K562 (cell line): Measurements from ENCODE around the gene PALM3. TPM values are rescaled to one million over a fixed set of nuclear protein-coding genes. Genes with fewer than 3 reads are reported as not detected.

Experiments
- ADNP ChIP-seq: fragments of 200-800 bp; sonication (Bioruptor generic); IDR thresholded peaks from 2 replicates; pipeline ENCODE4 v1.6.1; 2016; ENCODE audit warnings: missing genetic modification characterization, missing compliant biosample characterization
- BCOR ChIP-seq: fragments of 450-650 bp; IDR thresholded peaks from 2 replicates; pipeline ENCODE4 v1.6.1; 2016
- CBFB ChIP-seq: sonication (generic); formaldehyde crosslinking; IDR thresholded peaks from 2 replicates; pipeline ENCODE4 v1.4.0; 2020; ENCODE audit warnings: mild to moderate bottlenecking, missing genetic modification reagents
- CBX1 ChIP-seq: sonication (generic); IDR thresholded peaks from 2 replicates; pipeline ENCODE4 v1.6.1; 2016; ENCODE audit warnings: antibody characterized with exemption, low read depth, mild to moderate bottlenecking
- CBX3 ChIP-seq, 2 experiments: IDR thresholded peaks; 1 replicate in 1 of 2; 2 replicates in 1 of 2; pipeline ENCODE4 v1.6.1; 2012; ENCODE audit warnings: inconsistent platforms in 2 of 2, low read length in 2 of 2, borderline replicate concordance in 1 of 2, control low read depth in 1 of 2
- DACH1 ChIP-seq: fragments of 450-650 bp; IDR thresholded peaks from 2 replicates; pipeline ENCODE4 v1.6.1; 2018; ENCODE audit not compliant: partially characterized antibody
- FOXK2 ChIP-seq, 2 experiments: fragments of 450-650 bp; IDR thresholded peaks in 1 of 2; conservative IDR thresholded peaks in 1 of 2; 2 replicates each; pipeline ENCODE4 v1.6.1; 2016; ENCODE audit warnings: low read depth in 2 of 2, mild to moderate bottlenecking in 1 of 2
- HDAC1 ChIP-seq, 2 experiments: fragments of 450-650 bp; IDR thresholded peaks; 2 replicates each; pipeline ENCODE4 v1.6.1; 2016 to 2017; ENCODE audit warnings: inconsistent platforms in 1 of 2, mild to moderate bottlenecking in 1 of 2, moderate library complexity in 1 of 2
- HDAC2 ChIP-seq: fragments of 450-650 bp; IDR thresholded peaks from 2 replicates; pipeline ENCODE4 v1.6.1; 2016; ENCODE audit warnings: mild to moderate bottlenecking
- HDGF ChIP-seq: fragments of 450-650 bp; IDR thresholded peaks from 2 replicates; pipeline ENCODE4 v1.6.1; 2016
- KAT2B ChIP-seq: IDR thresholded peaks from one replicate; pipeline ENCODE4 v1.6.1; 2012; ENCODE audit warnings: low read depth, mild to moderate bottlenecking, control low read depth, inconsistent platforms, low read length, moderate library complexity
- MED1 ChIP-seq: sonication (generic); formaldehyde crosslinking; IDR thresholded peaks from 2 replicates; pipeline ENCODE4 v1.8.1; 2023; ENCODE audit warnings: missing genetic modification reagents, borderline replicate concordance
- MXI1 ChIP-seq: IDR thresholded peaks from 2 replicates; pipeline ENCODE4 v1.6.1; 2011; ENCODE audit warnings: low read depth, mild to moderate bottlenecking, improper control_type of control experiment, low read length
- NR2C1 ChIP-seq, 2 experiments: fragments of 450-650 bp; IDR thresholded peaks; 2 replicates each; pipeline ENCODE4 v1.6.1; 2017; ENCODE audit warnings: mild to moderate bottlenecking in 2 of 2, antibody characterized with exemption in 1 of 2, inconsistent platforms in 1 of 2, missing compliant biosample characterization in 1 of 2, missing genetic modification characterization in 1 of 2
- NR2C2 ChIP-seq, 2 experiments: fragments of 200-800 bp in 1 of 2; sonication (Bioruptor generic) in 1 of 2; sonication (generic) in 1 of 2; formaldehyde crosslinking in 1 of 2; IDR thresholded peaks; 2 replicates each; pipeline versions ENCODE4 v1.6.1 to v1.8.0; 2016 to 2022; ENCODE audit warnings: mild to moderate bottlenecking in 1 of 2, missing compliant biosample characterization in 1 of 2, missing genetic modification characterization in 1 of 2, missing genetic modification reagents in 1 of 2
- PHF20 ChIP-seq: fragments of 450-650 bp; IDR thresholded peaks from 2 replicates; pipeline ENCODE4 v1.6.1; 2018; ENCODE audit not compliant: partially characterized antibody
- PHTF2 ChIP-seq: fragments of 250-450 bp; sonication (Bioruptor Pico); IDR thresholded peaks from 2 replicates; pipeline ENCODE4 v1.5.0; 2021; ENCODE audit warnings: mild to moderate bottlenecking
- RCOR1 ChIP-seq, 2 experiments: IDR thresholded peaks; 2 replicates each; pipeline ENCODE4 v1.6.1; 2012; ENCODE audit warnings: low read depth in 2 of 2, low read length in 2 of 2, borderline replicate concordance in 1 of 2, improper control_type of control experiment in 1 of 2
- RFX7 ChIP-seq: fragments of 250-450 bp; sonication (Bioruptor Pico); IDR thresholded peaks from 2 replicates; pipeline ENCODE4 v1.5.1; 2021; ENCODE audit warnings: mild to moderate bottlenecking
- SMARCA5 ChIP-seq: fragments of 450-650 bp; IDR thresholded peaks from 2 replicates; pipeline ENCODE4 v1.6.1; 2016
- SOX6 ChIP-seq: fragments of 450-650 bp; IDR thresholded peaks from 2 replicates; pipeline ENCODE4 v1.6.1; 2014; ENCODE audit warnings: mild to moderate bottlenecking
- TGIF2 ChIP-seq: sonication (generic); formaldehyde crosslinking; IDR thresholded peaks from 2 replicates; pipeline ENCODE4 v1.8.1; 2022; ENCODE audit warnings: mild to moderate bottlenecking, missing genetic modification reagents, moderate library complexity
- XRCC3 ChIP-seq: fragments of 450-650 bp; IDR thresholded peaks from 2 replicates; pipeline ENCODE4 v1.6.1; 2017; ENCODE audit warnings: mild to moderate bottlenecking, moderate library complexity
- ZBTB1 ChIP-seq: sonication (generic); formaldehyde crosslinking; IDR thresholded peaks from 2 replicates; pipeline ENCODE4 v1.8.1; 2023; ENCODE audit warnings: missing genetic modification reagents, low read depth, mild to moderate bottlenecking, borderline replicate concordance
- ZBTB17 ChIP-seq: fragments of 450-650 bp; formaldehyde crosslinking; IDR thresholded peaks from 2 replicates; pipeline ENCODE4 v1.4.0; 2020; ENCODE audit warnings: mild to moderate bottlenecking
- ZBTB8A ChIP-seq: fragments of 450-650 bp; IDR thresholded peaks from 2 replicates; pipeline ENCODE4 v1.6.1; 2018; ENCODE audit warnings: mild to moderate bottlenecking, moderate library complexity; ENCODE audit not compliant: partially characterized antibody
- ZFP36 ChIP-seq: fragments of 150-350 bp; IDR thresholded peaks from 2 replicates; pipeline ENCODE4 v1.6.1; 2018; ENCODE audit warnings: low read length, low read depth; ENCODE audit not compliant: partially characterized antibody
- ZNF561 ChIP-seq: fragments of 450-650 bp; formaldehyde crosslinking; conservative IDR thresholded peaks from 2 replicates; pipeline ENCODE4 v1.4.0; 2020; ENCODE audit warnings: mild to moderate bottlenecking, moderate library complexity
- polyA plus RNA-seq, 8 experiments: library from polyadenylated mRNA; depleted of rRNA in 4 of 8; stranded (reverse) in 5 of 8; unstranded in 3 of 8; fragments of >200 nt; fragmentation: Nextera tagmentation in 2 of 8; fragmentation: Illumina TruSeq in 1 of 8; extraction: Ambion mirVana in 2 of 8; extraction: Trizol in 1 of 8; gene quantifications; 2 replicates each; pipeline versions ENCODE4 v1.2.1 to v1.2.3, GENCODE V29; 2011 to 2014; ENCODE audit warnings: inconsistent platforms in 1 of 8, missing spikeins in 1 of 8
- total RNA-seq, 7 experiments: library from RNA; depleted of rRNA in 6 of 7; stranded (reverse); fragments of >200 nt in 6 of 7; fragmentation: Illumina TruSeq in 2 of 7; extraction: Trizol in 2 of 7; gene quantifications; 2 replicates each; pipeline versions ENCODE4 v1.2.1 to v1.2.3, GENCODE V29; 2011 to 2021; ENCODE audit warnings: low replicate concordance in 1 of 7
- TF ChIP-seq, protein P1 (sequence below): fragments of 150-350 bp; IDR thresholded peaks from 2 replicates; pipeline ENCODE4 v1.6.1; 2014; ENCODE audit warnings: low read depth, mild to moderate bottlenecking, low read length, borderline replicate concordance

The PALM3 gene
- total and polyA plus RNA-seq, 9 of the 15 experiments (the other 6 are each of a cell fraction or from before 2014, with no cell fraction given), result 0.07 to 9.3 (median 3.3) TPM

DNA sequence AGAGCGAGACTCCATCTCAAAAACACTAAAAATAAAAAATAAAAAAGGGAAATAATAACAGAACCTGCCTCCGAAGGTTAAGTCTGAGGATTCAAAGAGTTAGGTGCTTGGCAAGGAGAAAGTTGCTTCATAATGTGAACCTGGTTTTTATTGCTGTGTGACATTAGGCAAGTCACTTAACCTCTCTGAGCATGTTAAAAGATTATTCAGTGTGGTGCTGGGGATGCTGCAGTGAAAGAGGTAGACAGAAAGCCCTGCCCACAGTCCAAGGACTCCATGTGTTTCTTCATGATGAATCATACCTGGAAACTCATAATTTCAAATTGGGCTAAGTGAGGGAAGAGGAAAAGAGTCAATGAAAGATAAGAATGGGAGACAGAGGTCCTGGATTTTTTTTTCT is 27.9 kb downstream of the PALM3 start (continued):
- TF ChIP-seq RCOR1 (IDR thresholded peaks at IDR 0.05; ENCODE audit: borderline replicate concordance in 1 of 2, low read depth in 2 of 2, low read length in 2 of 2) (peak; percentile 54 to 73; a peak in 3 of 4 replicates), CBX3 (IDR thresholded peaks at IDR 0.05; ENCODE audit: borderline replicate concordance in 1 of 2, low read length in 2 of 2) (0 out of 3 replicates have a peak, but pooled peaks of 1 of the 2 experiments have one; percentile 42), DACH1 (peak; percentile 29), CBFB (no peak), PHTF2 (CRISPR knock-in tag) (no peak), BCOR (peak; percentile 99), SOX6 (no peak), ZBTB1 (no peak), ZNF561 (no peak), KAT2B (no peak), TGIF2 (no peak), ZBTB8A (no peak), CBX1 (peak; percentile 52; the same call in 1 of the 2 replicates), HDGF (peak; percentile 74; the same call in 1 of the 2 replicates), MXI1 (no peak), HDAC1 (IDR thresholded peaks at IDR 0.05) (0 out of 4 replicates have a peak, but pooled peaks of 1 of the 2 experiments have one; percentile 60), FOXK2 (conservative IDR thresholded peaks at IDR 0.05 in 1 of 2, IDR thresholded peaks at IDR 0.05 in 1 of 2; ENCODE audit: low read depth in 2 of 2) (no peak), SMARCA5 (peak; percentile 95), ADNP (tag) (peak; percentile 68; the same call in 1 of the 2 replicates), XRCC3 (no peak), NR2C1 (IDR thresholded peaks at IDR 0.05) (no peak), NR2C1 (tag; IDR thresholded peaks at IDR 0.05) (no peak), PHF20 (peak; percentile 46), RFX7 (CRISPR knock-in tag) (no peak), ZBTB17 (no peak), MED1 (CRISPR knock-in tag) (no peak), HDAC2 (peak; percentile 90), ZFP36 (peak; percentile 89), NR2C2 (CRISPR knock-in tag; IDR thresholded peaks at IDR 0.05) (no peak), NR2C2 (tag; IDR thresholded peaks at IDR 0.05) (no peak)
- TF ChIP-seq, protein P1, sequence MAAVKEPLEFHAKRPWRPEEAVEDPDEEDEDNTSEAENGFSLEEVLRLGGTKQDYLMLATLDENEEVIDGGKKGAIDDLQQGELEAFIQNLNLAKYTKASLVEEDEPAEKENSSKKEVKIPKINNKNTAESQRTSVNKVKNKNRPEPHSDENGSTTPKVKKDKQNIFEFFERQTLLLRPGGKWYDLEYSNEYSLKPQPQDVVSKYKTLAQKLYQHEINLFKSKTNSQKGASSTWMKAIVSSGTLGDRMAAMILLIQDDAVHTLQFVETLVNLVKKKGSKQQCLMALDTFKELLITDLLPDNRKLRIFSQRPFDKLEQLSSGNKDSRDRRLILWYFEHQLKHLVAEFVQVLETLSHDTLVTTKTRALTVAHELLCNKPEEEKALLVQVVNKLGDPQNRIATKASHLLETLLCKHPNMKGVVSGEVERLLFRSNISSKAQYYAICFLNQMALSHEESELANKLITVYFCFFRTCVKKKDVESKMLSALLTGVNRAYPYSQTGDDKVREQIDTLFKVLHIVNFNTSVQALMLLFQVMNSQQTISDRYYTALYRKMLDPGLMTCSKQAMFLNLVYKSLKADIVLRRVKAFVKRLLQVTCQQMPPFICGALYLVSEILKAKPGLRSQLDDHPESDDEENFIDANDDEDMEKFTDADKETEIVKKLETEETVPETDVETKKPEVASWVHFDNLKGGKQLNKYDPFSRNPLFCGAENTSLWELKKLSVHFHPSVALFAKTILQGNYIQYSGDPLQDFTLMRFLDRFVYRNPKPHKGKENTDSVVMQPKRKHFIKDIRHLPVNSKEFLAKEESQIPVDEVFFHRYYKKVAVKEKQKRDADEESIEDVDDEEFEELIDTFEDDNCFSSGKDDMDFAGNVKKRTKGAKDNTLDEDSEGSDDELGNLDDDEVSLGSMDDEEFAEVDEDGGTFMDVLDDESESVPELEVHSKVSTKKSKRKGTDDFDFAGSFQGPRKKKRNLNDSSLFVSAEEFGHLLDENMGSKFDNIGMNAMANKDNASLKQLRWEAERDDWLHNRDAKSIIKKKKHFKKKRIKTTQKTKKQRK, result no peak
